AG20443 (cell line): ENCODE data around the gene ANKRD65.
A peak's percentile ranks its signal among the peaks of the same experiment; 100 is the strongest.
"Not testable (repeated sequence)": the region's sequence is repeated elsewhere in the genome, so short reads cannot be mapped to it uniquely, and the experiment has no call there.

ENCODE experiments used
- DNase-seq: peaks from one replicate; pipeline ENCODE4 v3.0.0; 2012; ENCODE audit warnings: low spot score, mixed read lengths

ANKRD65 gene

DNA sequence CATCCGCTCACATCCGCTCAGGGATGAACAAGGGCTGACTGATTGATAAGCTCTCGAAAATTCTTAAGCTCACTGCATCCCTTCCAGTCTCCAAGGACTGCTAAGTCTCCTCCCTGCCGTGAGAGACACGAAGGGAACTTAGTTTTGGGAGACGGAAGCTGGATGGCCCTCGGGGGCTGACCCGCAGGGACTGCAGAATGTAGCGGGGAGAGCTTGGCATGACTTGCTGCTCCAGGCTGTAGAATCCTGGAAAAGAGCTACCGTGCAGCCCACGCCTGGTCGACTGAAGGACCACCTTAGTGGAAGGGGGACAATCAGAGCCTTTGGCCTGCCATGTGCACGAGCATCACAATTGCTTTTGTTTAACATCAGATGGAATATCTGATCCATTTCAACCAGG, 5.3 kb downstream of the ANKRD65 start:
- DNase-seq = no peak

DNA sequence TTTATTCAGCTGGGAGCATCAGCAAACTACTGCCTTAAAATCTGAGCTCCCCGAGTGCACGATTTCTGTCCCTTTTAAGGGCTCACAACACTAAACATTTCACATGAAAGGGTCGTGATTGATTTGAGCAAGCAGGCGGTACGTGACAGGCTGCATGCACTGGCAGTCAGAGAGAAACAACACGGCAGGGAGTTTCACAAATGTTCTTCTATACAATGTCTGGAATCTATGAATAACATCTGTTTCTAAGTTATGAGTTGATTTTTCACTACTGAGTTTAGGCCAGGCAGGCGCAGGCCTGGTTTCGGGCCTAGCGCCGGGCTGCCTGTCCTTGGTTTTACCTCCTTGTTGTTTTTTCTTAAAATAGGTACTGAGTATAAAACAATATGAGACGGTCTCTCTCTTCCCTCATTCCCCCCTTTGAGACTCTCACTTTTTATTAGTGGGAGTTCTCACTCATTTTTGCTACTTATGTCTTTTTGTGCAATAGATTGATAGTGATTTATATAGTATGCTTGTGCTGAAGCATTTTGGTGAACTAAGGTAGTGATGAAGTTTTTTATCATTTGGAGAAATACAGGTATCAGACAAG, 8.7 kb downstream of the ANKRD65 start:
- not testable (repeated sequence) for DNase-seq

DNA sequence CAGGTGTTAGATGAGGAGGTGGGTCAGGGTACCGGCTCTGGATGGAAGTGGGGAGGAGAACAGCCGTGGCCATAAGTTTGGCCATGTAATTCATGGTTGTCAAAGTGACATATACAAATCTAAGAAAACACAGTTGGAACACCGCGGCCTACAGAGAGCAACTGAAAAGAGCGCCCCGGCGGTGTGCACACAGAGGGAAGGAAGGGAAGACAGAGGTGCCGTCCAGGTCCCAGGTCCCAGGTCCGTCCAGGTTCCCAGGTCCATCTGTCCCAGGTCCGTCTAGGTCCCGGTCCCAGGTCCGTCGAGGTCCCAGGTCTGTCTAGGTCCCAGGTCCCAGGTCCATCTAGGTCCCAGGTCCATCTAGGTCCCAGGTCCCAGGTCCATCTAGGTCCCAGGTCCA, 9.4 kb downstream of the ANKRD65 start:
- DNase-seq = no peak

DNA sequence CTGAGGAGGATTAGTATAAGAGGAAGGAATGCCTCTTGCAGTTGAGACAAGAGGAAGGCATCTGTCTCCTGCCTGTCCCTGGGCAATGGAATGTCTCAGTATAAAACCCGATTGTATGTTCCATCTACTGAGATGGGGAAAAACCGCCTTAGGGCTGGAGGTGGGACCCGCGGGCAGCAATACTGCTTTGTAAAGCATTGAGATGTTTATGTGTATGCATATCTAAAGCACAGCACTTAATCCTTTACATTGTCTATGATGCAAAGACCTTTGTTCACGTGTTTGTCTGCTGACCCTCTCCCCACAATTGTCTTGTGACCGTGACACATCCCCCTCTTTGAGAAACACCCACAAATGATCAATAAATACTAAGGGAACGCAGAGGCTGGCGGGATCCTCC, 10.8 kb downstream of the ANKRD65 start:
- not testable (repeated sequence) for DNase-seq

DNA sequence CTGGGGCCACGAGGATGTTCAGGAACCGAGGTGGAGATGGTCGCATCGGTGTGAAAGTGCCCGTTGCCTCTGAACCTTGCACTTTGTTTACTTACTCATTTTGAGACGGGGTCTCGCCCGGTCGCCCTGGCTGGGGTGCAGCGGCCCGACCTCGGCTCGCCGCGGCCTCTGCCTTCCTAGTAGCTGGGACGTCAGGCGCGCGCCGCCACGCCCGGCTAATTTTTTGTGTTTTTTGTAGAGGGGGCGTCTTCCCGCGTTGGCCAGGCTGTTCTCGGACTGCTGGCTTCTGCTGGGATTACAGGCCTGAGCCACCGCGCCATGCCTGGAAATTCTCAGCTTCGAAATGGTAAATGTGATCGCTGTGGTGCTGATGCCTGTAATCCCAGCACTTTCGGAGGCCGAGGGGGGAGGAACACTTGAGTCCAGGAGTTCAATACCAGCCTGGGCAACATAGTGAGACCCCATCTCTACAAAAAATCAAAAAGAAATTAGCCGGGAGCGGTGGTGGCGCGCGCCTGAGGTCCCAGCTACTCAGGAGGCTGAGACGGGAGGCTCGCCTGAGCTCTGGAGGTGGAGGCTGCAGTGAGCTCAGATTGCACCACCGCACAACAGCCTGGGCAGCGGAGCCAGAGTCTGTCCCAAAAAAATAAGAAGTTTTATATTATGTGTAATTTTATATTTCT, 13.3 kb downstream of the ANKRD65 start:
- DNase-seq = peak; percentile 56

DNA sequence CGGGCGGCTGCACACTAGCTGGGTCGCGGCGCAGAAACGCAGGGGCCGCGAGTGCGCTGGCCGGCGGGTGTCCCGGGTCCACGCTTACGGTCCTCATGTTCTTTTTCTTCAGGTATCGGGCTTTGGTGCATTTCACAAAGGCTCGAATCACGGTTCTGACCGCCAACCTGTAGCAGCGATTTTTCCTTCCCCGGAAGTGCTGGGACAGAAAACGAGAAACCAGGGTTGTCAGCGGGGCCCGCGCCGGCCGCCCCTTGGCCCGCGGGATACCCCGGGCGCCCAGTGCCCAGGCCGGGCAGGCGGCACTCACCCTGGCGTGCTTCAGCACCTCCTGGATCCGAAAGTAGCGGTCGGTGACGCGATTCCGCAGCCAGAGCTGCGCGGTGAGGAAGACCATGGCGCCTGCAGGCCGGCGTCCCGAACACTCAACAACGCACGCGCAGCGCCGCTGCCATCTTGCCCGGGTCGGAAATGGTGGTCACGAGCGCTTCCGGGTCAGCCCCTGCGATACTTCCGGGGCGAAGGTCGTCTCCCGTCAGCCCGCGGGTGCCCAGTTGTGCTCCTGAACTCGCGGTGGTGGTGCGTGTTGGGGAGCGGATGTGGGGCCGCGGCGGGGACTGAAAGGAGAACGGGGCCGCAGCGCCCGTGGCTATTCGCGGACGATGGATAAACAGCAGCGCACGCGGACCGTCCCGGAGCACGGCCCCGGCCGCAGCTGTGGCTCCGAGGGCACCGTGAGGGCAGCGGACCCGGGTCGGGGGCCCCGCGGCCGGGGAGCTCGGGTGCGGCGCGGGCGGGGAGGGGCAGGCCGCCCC, 14.0 kb downstream of the ANKRD65 start, which contains the start of gene MRPL20:
Gene MRPL20, minus strand, starts transcription at position 473 of the 815 bp plus-strand sequence. Its CDS starts 76 bp downstream, at position 397.
- peak; percentile 98 for DNase-seq

DNA sequence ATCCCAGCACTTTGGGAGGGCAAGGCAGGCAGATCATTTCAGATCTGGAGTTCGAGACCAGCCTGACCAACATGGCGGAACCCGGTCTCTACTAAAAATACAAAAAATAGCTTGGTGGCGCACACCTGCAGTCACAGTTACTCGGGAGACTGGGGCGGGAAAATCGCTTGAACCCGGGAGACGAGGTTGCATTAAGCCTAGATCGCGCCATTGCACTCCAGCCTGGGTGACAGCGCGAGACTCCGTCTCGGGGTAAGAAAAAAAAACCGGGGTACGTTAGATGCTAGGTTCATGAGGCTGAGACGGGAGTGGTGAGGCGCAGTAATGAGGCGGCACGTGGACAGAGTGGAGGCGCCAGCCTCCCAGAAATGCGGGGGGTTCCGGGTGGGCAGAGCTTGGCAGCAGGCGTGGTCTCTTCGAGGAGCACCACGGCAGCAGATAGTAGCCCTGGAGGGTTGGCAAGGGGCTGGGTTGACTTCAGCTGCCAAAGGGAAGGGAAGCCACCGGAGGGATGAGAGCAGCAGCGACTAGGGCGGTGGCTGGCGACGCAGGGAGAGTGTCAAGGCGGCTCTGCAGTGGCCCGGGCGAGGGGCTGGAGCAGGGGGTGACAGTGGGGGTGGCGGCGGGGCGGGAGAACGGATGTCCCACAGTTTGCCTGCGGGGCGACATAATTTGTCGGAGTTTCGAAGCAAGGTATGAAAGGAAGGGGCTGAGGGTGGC, 14.8 kb downstream of the ANKRD65 start:
- DNase-seq = no peak

DNA sequence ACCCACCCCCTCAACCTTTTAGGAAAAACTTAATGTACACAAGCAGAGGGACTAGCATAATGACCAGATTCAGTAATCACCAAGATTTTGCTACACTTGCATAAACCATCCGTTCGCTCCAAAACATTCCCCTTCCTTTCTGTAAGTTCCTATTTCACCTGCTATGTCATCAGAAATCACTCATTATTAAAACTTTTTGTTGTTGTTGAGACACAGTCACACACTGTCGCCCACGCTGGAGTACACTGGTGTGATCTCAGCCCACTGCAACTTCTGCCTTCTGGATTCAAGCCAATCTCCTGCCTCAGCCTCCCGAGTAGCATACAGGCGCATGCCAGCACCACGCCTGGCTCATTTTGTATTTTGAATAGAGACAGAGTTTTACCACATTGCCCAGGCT, 17.4 kb downstream of the ANKRD65 start:
- DNase-seq = no peak

DNA sequence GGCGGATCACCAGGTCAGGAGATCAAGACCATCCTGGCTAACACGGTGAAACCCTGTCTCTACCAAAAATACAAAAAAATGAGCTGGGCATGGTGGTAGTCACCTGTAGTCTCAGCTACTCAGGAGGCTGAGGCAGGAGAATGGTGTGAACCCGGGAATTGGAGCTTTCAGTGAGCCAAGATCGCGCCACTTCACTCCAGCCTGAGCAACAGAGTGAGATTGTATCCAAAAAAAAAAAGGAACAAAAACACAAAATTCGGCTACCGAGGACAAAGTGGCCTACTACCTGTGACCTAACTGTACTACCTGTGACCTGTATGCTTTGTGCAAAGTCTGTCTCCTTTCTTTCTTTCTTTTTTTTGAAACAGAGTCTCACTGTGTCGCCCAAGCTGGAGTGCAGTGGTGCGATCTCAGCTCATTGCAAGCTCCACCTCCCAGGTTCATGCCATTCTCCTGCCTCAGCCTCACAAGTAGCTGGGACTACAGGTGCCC, 18.1 kb downstream of the ANKRD65 start:
- DNase-seq = not testable (repeated sequence)

DNA sequence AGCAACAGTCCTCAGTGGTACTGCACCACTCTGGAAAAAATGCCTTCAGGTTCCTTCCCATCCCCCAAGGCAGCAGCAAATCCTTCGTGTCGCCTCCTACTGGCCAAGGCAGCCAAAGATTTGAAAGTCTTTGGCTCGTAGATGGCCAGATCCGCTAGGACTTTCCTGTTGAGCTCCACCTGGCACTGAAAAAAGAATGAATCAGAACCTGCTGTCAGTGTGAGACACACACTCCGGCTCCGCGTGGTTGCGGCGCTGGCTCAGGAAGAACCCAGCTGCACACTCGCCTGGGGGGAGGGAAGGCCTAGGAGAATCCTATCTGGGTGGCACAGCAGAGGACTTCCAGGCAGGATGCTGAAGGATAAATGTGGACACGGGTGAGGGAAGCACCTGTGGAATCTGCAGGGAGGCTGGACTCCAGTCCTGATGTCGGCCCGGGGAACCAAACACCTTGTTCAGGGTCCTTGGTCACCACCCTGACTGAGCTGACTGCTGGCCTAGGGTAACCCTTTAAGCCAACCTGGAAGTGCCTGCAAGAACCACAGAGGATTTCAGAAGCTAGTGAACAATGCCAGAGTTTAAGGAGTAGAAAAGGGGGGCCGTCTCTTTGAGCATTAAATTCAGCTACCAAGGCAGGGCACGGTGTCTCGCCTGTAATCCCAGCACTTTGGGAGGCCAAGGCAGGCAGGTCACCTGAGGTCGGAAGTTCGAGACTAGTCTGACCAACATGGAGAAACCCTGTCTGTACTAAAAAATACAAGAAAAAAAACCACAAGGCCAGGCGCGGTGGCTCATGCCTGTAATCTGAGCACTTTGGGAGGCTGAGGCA, 18.8 kb downstream of the ANKRD65 start:
- peak; percentile 64 for DNase-seq

DNA sequence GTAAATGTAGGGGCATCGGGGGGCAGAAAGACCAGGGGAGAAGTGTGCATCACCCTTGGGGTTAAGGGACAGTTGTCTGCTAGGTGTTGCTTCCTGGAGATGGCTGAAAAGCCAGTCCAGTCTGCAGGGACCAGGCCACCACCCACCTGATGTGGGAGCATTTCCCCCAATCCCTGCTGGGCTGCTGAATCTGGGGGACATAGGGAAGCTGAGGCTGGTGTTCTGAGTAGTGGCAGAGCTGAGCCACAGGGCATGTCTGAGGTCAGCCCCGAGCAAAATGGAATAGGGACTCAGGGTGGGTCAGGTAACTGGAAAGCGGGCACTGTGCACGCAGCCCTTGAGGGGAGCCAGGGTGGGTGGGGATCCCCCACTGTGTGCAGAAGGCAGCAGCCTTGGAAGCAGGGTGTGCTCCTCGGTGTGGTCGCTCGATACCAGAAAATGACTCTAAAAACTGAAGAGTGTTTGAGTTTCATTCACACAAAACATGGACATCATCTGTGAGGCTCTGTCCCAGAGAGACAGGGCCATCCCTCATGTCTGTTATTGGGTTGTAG, 19.5 kb downstream of the ANKRD65 start:
- no peak for DNase-seq

DNA sequence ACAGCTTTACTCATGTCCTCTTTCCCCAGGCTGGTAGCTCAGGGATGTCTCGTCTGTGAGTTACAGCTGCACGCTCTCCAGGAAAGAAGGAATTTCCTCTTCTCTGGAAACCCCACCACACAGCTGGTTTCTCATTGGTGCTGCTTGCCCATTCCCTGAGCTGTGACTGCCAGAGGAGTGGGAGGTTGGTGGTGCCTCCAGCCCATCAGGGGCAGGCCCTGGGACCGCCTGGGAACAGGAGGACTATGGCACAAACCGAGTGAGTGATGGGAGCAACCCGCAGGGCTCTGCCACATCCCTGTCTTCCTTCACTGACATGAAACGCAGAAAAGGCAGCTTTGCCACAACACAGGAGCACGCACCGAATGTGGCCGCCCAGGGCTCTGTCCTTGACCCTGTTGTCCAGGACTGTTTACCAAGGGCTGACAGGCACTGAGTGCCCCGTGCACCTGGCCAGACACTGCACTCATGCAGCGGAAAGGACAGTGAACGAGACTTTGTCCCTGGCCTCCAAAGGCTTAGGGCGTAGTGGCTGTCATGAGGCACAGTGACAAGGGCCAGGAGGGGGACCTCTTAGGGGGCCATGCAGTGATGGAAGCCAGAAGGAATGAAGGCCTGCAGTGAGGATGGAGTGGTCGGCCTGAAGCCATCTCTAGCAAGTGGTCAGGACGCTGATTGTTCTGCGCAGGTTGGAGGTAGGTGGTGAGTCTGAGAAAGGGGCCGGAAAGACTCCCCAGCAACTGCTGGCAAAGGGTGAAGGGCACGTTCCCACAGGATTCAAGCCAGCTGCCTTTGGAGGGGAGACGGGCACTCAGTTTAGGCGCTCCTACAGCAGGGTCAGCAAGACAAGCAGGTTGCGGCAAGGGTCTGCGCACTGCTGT, 20.3 kb downstream of the ANKRD65 start:
- no peak for DNase-seq

DNA sequence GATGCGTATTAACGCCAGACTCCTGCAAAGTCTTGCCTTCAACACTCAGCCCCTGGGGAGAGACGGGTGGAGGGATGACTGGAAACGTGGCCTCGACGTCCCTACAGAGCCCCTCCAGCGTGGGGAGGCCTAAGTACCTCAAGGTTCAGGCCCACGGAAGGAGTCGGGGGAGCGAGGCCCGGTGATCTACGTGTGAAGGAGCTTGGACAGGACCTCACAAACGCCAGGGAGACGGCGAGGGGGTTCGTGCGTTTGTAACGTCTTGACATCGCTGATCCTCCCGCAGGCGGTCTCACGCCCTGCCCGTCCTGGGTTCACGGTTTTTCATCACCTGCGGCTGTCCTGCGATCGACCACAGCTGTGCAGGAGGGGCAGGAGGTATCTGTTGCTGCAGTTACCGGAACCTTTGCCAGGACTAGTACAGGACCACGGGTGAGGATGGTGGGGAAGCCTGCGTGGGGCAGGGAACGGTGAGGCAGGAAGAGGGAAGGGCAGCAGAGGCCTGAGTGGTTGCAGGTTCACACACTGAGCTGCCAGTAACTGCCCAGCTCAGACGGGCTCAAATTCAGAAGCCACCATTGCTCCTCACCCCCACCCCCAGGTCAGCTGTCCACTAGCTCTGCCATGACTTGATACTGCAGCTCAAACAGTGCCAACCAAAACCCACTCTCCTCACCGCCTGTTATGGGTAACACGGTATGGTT, 21.1 kb downstream of the ANKRD65 start:
- no peak for DNase-seq

DNA sequence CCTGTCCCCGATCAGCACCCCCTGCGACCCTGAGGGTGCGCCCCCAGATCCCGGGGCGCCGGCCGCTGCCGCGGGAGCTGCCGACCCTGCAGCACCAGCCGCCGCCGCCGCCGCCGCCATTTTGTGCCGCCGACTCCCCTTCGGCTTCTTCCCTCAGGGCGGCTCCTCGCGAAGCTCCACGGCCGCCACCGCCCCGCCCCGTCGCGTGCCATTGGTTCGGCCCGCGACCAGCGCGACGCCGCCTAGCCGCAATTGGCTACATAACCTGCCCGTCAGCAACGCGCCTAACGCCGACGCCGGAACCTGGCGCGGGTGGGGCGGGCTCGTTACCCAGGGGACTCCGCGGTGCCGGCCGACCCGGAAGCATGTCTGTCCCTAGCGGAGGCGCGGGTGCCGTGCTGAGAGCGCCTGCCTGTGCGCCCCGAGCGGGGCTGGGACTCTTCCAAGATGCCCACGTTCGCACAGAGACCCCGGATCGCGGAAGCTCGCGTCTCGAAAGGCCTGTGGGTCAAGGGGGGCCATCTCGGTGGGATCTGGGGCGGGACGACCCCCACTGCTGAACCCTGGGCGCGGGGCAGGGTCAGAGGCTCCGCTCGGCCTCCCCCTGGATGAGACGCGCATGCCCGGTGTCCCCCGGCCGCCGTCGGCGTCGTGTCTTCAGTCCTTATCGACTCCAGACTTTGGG, 21.7 kb downstream of the ANKRD65 start, which contains the start of gene CCNL2:
Gene CCNL2, minus strand, starts transcription at position 149 of the 685 bp plus-strand sequence. Its CDS starts 29 bp downstream, at position 120.
- peak; percentile 99 for DNase-seq

DNA sequence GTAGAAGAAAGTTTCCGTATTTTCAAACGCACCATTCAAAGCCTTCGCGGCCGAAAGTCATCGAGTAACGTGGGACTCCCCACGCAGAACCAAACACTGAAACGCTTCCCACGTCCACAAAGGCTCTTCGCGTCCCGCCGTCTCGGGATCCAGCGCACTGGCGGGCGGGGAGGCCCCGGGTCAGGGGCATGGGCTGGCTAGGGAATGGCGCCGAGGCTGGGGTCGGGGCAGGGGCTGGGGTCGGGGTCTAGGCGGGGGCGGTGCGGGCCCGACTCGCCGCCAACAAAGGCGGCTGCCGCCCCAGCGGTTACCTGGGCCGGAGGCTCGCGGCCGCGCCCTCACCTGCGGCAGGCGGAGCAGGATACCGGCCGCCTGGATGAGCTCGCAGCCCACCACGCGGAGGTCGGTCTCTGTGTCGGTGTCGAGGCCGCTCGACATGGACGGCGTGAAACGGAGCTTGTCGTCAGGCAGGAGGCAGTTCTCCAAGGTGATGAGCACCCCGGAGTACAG, 22.3 kb downstream of the ANKRD65 start:
- no peak for DNase-seq

DNA sequence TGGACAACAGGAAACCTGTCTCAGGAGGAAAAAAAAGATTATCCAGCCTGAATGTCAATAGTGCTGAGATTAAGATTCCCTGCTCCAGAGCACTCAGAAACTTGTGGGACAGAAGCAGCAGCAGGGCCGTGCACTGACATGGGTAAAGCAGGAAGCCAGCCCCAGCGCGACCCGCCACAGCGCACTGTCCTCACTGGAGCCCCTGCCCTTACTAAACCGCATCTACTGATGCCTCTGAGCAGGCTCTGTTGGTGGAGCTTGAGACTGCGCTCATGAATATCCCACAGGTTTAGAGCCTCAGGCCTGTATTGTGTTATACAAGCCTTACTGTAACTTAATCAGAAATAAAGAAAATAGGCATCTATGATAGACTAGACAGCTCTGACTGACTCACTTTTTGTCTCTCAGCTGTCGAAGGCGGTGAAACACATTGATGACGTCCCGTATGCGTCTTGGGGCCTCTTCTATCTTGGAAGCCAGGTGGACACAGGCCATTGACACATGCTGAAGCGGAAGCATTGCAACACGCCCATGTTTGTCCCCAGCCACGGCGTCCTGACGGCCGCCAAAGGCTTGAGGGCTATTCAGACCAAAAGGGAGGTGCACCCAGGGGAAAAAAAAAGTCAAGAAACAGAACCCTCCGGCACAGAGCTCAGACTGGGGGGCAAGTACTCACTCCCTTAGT, 23.1 kb downstream of the ANKRD65 start:
- no peak for DNase-seq

DNA sequence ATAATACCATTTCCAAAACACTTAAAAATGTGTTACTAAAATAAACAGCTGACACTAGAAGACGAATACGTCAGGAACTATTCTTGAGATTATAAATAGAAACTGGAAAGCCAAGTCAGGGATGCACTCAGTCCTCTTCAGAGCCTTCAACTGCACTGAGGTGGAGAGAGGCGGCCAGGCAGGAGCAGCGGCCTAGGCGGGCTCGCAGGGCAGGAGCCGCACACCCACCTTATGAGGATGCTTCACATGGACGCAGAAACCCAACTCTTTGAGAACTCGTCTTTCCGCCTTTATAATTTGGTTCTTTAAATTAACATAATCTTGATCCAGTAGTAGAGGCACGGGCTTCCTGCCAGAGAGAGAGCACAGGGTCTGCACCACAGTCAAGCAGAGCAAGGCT, 25.9 kb downstream of the ANKRD65 start:
- no peak for DNase-seq

DNA sequence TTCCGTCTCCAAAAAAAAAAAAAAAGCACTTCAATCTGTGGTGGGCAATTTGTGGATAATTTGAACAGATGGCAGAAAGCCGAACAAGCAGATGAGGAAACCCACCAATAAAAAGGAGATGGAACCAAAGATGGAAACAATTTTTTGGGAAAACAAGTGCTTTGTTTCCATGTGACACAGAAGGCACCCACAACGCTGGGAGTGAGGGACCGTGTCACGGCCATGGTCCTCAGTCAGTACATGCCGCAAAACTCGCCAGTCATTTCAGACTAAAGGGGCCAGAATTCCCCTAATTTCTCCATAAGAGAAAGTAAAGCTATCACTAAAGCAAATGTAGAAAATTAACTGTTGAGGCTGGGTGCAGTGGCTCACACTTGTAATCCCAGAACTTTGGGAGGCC, 27.0 kb downstream of the ANKRD65 start:
- no peak for DNase-seq
